Activated CD8-positive, alpha-beta memory T cell treated with anti-CD3 and anti-CD28 coated beads, Interleukin-2, amount 50 U/mL, for 1 hour (primary cell): ENCODE measurements around the gene NOPCHAP1.
"Not testable (repeated sequence)": the region's sequence is repeated elsewhere in the genome, so short reads cannot be mapped to it uniquely, and the experiment has no call there.

Experiments used
- DNase-seq: peaks from one replicate; pipeline ENCODE4 v3.0.0-alpha.2; 2020; ENCODE audit errors: extremely low read depth

The NOPCHAP1 gene

GRCh38 chr12:104964856-104965205 lies 21.3 kb upstream of the NOPCHAP1 start:
- DNase-seq = no peak

GRCh38 chr12:104966677-104967076 lies 19.4 kb upstream of the NOPCHAP1 start:
- DNase-seq = no peak

- no peak for DNase-seq
Observed at GRCh38 chr12:104969343-104969742, 16.8 kb upstream of the NOPCHAP1 start.

- DNase-seq = no peak
Observed at GRCh38 chr12:104971306-104971705, 14.8 kb upstream of the NOPCHAP1 start.

- DNase-seq = no peak
Observed at GRCh38 chr12:104973250-104973649, 12.9 kb upstream of the NOPCHAP1 start.

DNA sequence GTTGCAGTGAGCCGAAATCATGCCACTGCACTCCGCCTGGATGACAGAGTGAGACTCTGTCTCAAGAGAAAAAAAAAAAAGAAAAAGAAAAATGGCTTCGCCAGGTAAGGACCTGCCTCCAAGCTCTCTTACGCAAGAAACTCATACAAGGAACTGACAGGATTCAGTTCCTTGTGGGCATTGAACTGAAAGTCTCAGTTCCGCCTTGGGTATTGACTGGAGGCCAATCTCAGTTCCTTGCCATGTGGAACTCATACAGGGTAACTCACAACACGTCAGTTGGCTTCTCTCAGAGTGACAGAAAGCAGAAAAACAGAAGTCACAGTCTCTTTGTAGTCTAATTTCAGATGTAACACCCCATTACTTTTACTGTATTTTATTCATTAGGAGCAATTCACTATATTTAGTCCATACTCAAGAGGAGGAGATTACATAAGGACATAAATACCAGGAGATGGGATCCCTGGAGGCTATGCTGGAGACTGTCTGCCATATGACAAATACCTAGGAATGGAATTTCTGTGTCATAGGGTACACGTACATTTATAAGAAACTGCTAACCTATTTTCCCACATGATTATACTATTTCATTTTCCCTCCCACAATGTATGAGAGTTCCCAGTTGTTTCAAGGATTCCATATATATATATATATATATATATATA lies 11.4 kb upstream of the NOPCHAP1 start:
- DNase-seq = no peak

GRCh38 chr12:104975587-104976343 lies 10.4 kb upstream of the NOPCHAP1 start:
- DNase-seq = no peak

GRCh38 chr12:104976703-104977102 lies 9.4 kb upstream of the NOPCHAP1 start:
- DNase-seq = no peak

GRCh38 chr12:104977688-104978087 lies 8.4 kb upstream of the NOPCHAP1 start:
- DNase-seq = not testable (repeated sequence)

- no peak for DNase-seq
Observed at GRCh38 chr12:104985206-104985605, 910 bp upstream of the NOPCHAP1 start.

GRCh38 chr12:104990950-104991349 lies 4.8 kb downstream of the NOPCHAP1 start:
- DNase-seq = no peak

GRCh38 chr12:104991565-104992128 lies 5.5 kb downstream of the NOPCHAP1 start:
- no peak for DNase-seq

DNA sequence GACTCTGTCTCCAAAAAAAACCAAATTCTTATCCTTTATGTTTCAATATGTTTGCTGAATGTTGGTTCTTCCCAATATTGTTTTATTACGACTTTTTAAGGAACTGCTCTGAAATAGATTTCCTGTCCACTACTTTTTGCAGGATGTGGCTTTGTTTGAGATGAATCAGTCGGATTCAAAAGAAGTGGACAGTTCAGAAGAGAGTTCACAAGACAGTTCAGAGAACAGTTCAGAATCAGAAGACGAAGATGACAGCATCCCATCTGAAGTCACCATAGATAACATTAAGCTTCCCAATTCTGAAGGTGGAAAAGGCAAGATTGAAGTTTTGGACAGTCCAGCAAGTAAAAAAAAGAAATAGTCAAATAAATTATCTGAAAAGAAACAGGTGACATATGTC lies 8.2 kb downstream of the NOPCHAP1 start:
- no peak for DNase-seq

- no peak for DNase-seq
Observed at GRCh38 chr12:104997541-104997940, 11.4 kb downstream of the NOPCHAP1 start.

DNA sequence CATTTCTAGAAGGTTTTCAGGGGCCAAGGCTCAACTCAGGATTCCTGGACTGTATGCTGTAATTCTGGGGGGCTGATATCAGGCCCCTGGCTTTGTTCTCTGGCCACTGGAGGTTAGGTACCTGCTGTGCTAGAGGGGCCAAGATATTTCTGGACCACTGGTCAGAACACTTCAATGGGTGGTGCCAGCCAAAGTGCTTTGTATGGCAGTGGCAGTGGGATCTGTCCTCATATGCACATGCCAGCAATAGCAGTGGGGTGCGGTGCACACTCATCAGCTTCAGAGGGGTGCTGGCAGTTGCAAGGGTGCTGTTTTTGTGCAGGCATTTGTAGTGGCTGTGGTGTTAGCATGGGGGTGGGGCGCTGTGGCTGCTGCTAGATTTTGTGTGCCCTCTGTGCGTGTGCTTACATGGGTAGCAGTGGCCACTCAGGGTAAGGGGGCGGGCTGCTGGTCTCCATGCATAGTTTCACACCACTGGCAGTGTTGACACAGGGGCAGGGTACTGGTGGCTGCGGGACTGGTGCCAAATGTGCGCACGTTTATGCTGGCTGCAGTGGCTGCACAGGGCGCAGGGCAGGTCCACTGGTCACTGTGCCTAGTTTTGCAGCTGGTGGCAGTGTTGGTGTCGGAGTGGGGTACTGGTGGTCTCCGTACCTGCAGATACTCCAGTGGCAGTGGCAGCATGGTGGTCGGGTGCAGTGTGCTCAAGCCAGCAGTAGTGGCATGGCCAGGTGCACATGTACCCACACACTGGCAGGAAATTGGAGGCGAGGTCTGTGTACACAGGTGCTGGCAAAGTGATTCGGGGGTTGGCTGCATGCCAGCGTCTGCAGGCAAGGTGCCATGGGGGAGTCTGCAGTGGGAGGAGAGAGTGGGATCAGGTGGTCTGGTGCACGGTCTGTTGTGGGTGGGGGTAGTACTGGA lies 12.6 kb downstream of the NOPCHAP1 start:
- no peak for DNase-seq

DNA sequence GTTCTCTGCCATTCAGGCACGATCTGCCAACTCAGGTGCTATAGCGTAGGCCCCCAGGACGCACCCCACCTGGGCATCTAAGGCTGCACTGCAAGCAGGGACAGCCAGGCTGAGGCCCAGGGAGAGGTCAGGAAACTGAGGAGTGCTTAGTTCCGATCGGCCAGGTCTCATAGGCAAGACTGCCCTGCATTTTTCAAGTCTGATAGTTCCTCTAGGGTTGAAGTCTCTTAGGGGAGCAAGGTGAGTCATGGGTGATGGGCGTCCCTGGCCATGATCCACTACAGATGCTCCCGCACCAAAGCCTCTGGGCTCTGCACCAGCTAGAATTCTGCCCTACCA lies 13.2 kb downstream of the NOPCHAP1 start:
- no peak for DNase-seq

GRCh38 chr12:105001476-105001875 lies 15.4 kb downstream of the NOPCHAP1 start:
- DNase-seq = no peak

GRCh38 chr12:105013892-105014291 lies 27.8 kb downstream of the NOPCHAP1 start:
- DNase-seq = no peak

- no peak for DNase-seq
Observed at GRCh38 chr12:105014603-105015002, 28.5 kb downstream of the NOPCHAP1 start.

GRCh38 chr12:105015543-105015942 lies 29.4 kb downstream of the NOPCHAP1 start:
- no peak for DNase-seq

DNA sequence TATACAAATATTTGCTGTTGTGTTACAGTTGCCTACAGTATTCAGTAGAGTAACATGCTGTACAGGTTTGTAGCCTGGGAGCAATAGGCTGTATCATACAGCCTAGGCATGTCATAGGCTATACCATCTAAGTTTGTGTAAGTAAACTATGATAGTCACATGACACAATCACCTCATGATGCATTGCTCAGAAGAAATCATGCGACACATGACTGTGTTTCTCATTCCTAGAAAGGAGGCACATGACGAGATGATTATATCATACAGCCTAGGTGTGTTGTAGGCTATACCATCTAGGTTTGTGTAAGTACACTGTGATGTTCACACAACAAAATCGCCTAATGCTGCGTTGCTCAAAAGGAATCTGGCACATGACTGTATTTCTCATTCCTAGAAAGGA lies 31.9 kb downstream of the NOPCHAP1 start:
- DNase-seq = no peak

DNA sequence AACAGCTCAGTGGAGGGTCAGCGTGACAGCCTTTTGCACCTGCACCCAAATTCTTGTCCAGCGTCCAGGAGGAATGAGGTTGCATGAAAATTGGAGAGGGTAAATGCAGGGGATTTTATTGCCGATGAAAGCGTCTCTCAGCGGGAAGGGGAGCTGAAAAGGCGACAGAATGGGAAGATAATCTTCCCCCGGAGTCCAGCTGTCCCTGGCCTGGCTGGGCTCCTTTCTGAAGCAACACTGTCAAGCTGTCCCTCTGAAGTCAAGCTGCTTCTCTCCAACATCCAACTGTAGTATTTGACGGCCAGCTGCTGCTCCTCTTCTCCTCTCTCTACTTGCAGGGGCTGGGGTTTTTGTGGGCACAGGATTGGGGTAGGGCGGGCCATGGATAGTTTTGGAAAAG lies 32.7 kb downstream of the NOPCHAP1 start:
- no peak for DNase-seq
